K562 (cell line): ENCODE data around the gene ZRANB3.

Experiments
- HMG20A ChIP-seq: fragments of 450-650 bp; formaldehyde crosslinking; conservative IDR thresholded peaks from 2 replicates; pipeline ENCODE4 v1.4.0; 2020; ENCODE audit warnings: mild to moderate bottlenecking, mixed read lengths
- KLF16 ChIP-seq: IDR thresholded peaks from 2 replicates; pipeline ENCODE4 v1.6.1; 2016; ENCODE audit warnings: antibody characterized with exemption
- POLR2AphosphoS5 ChIP-seq: IDR thresholded peaks from 2 replicates; pipeline ENCODE4 v1.6.1; 2011; ENCODE audit warnings: mild to moderate bottlenecking, low read depth, low read length, moderate library complexity; ENCODE audit not compliant: control insufficient read depth, insufficient read depth
- ZNF583 ChIP-seq: fragments of 250-450 bp; sonication (Bioruptor Pico); IDR thresholded peaks from 2 replicates; pipeline ENCODE4 v1.4.0; 2020
- TF ChIP-seq, protein P1 (sequence below), 3 experiments: IDR thresholded peaks in 2 of 3; conservative IDR thresholded peaks in 1 of 3; 2 replicates each; pipeline ENCODE4 v1.5.1; 2011 to 2012; ENCODE audit warnings: low read length in 3 of 3, mild to moderate bottlenecking in 3 of 3, control low read depth in 2 of 3, improper control_type of control experiment in 1 of 3, inconsistent platforms in 1 of 3, low read depth in 1 of 3, mixed read lengths in 1 of 3, moderate library complexity in 1 of 3; ENCODE audit not compliant: insufficient read depth in 2 of 3
- TF ChIP-seq, protein P2 (sequence below): sonication (generic); formaldehyde crosslinking; IDR thresholded peaks from 2 replicates; pipeline ENCODE4 v1.8.1; 2023; ENCODE audit warnings: mild to moderate bottlenecking, missing genetic modification reagents, moderate library complexity

DNA sequence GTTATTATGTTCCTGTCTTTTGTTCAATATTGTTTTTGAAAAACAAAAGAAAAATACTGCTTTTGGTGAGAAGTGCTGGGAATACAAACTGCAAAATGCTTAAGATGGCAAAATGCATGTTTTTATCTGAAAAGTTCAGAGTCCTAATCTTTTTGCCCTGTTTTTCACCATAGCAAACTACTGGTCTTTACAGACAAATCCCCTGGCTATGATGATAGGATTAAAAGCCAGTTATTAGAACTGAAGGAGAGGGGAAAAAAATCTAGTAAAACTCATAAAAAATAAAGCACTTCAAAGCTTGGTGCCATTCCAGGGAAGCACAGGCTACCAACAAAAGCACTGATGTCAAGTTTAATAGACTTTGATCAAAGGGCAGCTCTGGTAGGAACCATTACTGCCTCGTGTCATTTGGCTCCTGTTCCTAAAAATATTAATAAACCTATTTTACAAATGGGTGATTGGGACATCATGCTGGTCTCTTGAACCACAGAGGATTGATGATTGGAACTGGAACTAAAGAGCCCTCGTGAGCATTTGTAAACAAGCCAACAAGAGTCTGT, 284.2 kb downstream of the ZRANB3 start:
- no peak for TF ChIP-seq ZNF583
- no peak for TF ChIP-seq HMG20A
- no peak for TF ChIP-seq POLR2AphosphoS5
- TF ChIP-seq KLF16, result no peak
- TF ChIP-seq, protein P1, sequence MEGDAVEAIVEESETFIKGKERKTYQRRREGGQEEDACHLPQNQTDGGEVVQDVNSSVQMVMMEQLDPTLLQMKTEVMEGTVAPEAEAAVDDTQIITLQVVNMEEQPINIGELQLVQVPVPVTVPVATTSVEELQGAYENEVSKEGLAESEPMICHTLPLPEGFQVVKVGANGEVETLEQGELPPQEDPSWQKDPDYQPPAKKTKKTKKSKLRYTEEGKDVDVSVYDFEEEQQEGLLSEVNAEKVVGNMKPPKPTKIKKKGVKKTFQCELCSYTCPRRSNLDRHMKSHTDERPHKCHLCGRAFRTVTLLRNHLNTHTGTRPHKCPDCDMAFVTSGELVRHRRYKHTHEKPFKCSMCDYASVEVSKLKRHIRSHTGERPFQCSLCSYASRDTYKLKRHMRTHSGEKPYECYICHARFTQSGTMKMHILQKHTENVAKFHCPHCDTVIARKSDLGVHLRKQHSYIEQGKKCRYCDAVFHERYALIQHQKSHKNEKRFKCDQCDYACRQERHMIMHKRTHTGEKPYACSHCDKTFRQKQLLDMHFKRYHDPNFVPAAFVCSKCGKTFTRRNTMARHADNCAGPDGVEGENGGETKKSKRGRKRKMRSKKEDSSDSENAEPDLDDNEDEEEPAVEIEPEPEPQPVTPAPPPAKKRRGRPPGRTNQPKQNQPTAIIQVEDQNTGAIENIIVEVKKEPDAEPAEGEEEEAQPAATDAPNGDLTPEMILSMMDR (IDR thresholded peaks at IDR 0.05 in 2 of 3, conservative IDR thresholded peaks at IDR 0.05 in 1 of 3; ENCODE audit: insufficient read depth in 2 of 3, low read depth in 1 of 3, low read length in 3 of 3), result no peak
- TF ChIP-seq, protein P2, sequence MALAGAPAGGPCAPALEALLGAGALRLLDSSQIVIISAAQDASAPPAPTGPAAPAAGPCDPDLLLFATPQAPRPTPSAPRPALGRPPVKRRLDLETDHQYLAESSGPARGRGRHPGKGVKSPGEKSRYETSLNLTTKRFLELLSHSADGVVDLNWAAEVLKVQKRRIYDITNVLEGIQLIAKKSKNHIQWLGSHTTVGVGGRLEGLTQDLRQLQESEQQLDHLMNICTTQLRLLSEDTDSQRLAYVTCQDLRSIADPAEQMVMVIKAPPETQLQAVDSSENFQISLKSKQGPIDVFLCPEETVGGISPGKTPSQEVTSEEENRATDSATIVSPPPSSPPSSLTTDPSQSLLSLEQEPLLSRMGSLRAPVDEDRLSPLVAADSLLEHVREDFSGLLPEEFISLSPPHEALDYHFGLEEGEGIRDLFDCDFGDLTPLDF (CRISPR knock-in tag), result no peak
